Endothelial cell of umbilical vein (primary cell): Measurements from ENCODE around the gene TTC22. TPM values are rescaled to one million over a fixed set of nuclear protein-coding genes. Genes with fewer than 3 reads are reported as not detected.

Experiments used
- BruUV-seq: library from RNA; stranded (reverse); fragments of 400-500 nt; replicated peaks from 2 replicates; lab custom pipeline; 2021; lab: Mats Ljungman, UMichigan
- CTCF ChIA-PET: fragments of 300-600, 350-600 bp; sonication (Branson Sonifier 250); formaldehyde crosslinking; loops from one replicate; lab custom pipeline; 2021; ENCODE audit warnings: antibody characterized with exemption, inconsistent platforms; lab: Charles Lee
- POLR2A ChIA-PET: fragments of 300-600, 350-600 bp; sonication (Branson Sonifier 250); formaldehyde crosslinking; loops from one replicate; lab custom pipeline; 2021; ENCODE audit warnings: antibody characterized with exemption, inconsistent platforms; lab: Charles Lee
- DNase-seq: peaks from one replicate; pipeline ENCODE4 v3.0.0-alpha.2; 2011; ENCODE audit warnings: low read depth, low spot score
- FAIRE-seq: peaks from 2 replicates; lab custom pipeline; 2011; peaks lifted over from hg19 to GRCh38; lab: Jason Lieb, UNC
- H2AFZ ChIP-seq: 2 replicates; pipeline ENCODE4 v1.6.0; 2012; ENCODE audit warnings: low read depth, low read length, control low read depth, inconsistent platforms
- H3K27ac ChIP-seq: 2 replicates; pipeline ENCODE4 v1.5.1; 2011; ENCODE audit warnings: low read depth, mild to moderate bottlenecking, control low read depth, low read length, moderate library complexity; ENCODE audit not compliant: insufficient read depth
- H3K27me3 ChIP-seq, 2 experiments: 2 replicates each; pipeline versions ENCODE4 v1.6.0 to v1.6.1; 2011; ENCODE audit warnings: low read length in 2 of 2, mixed read lengths in 1 of 2; ENCODE audit not compliant: control insufficient read depth in 2 of 2, insufficient read depth in 2 of 2
- H3K36me3 ChIP-seq, 2 experiments: 2 replicates in 1 of 2; 3 replicates in 1 of 2; pipeline ENCODE4 v1.5.1; 2011; ENCODE audit warnings: low read length in 2 of 2, mild to moderate bottlenecking in 1 of 2, moderate library complexity in 1 of 2; ENCODE audit not compliant: control insufficient read depth in 2 of 2, insufficient read depth in 2 of 2; ENCODE audit errors: extremely low read depth in 1 of 2
- H3K4me1 ChIP-seq: 3 replicates; pipeline ENCODE4 v1.5.1; 2011; ENCODE audit warnings: mild to moderate bottlenecking, low read length; ENCODE audit not compliant: control insufficient read depth, insufficient read depth; ENCODE audit errors: extremely low read depth
- H3K4me2 ChIP-seq: 2 replicates; pipeline ENCODE4 v1.6.1; 2011; ENCODE audit warnings: low read length, control low read depth, mixed read lengths; ENCODE audit not compliant: insufficient read depth
- H3K4me3 ChIP-seq, 3 experiments: fragments of 200-600 bp in 1 of 3; sonication (generic), shearing (Covaris generic) in 1 of 3; replicated peaks in 1 of 3; 2 replicates each; pipeline ENCODE4 v1.5.1; 2011 to 2016; ENCODE audit warnings: control low read depth in 3 of 3, low read length in 3 of 3, mild to moderate bottlenecking in 2 of 3, inconsistent platforms in 1 of 3, low read depth in 1 of 3, moderate library complexity in 1 of 3; ENCODE audit not compliant: insufficient read depth in 1 of 3
- H3K79me2 ChIP-seq: 2 replicates; pipeline ENCODE4 v1.6.0; 2012; ENCODE audit warnings: low read length, inconsistent platforms; ENCODE audit not compliant: control insufficient read depth, insufficient read depth
- H3K9ac ChIP-seq: replicated peaks from 2 replicates; pipeline ENCODE3; 2011; ENCODE audit warnings: low read length, control low read depth; ENCODE audit not compliant: insufficient read depth; ENCODE audit errors: extremely low read depth
- H3K9me1 ChIP-seq: replicated peaks from 3 replicates; pipeline ENCODE4 v1.6.0; 2011; ENCODE audit warnings: mild to moderate bottlenecking, low read length; ENCODE audit not compliant: control insufficient read depth, insufficient read depth; ENCODE audit errors: extremely low read depth
- H3K9me3 ChIP-seq: replicated peaks from 2 replicates; pipeline ENCODE4 v1.5.1; 2012; ENCODE audit warnings: low read length, inconsistent platforms; ENCODE audit not compliant: control insufficient read depth, insufficient read depth
- H4K20me1 ChIP-seq: replicated peaks from 2 replicates; pipeline ENCODE3; 2011; ENCODE audit warnings: mild to moderate bottlenecking, low read length; ENCODE audit not compliant: control insufficient read depth, insufficient read depth; ENCODE audit errors: extremely low read depth
- CTCF ChIP-seq, 2 donors: IDR thresholded peaks; 1 replicate in 1 of 2; 2 replicates in 1 of 2; pipeline ENCODE4 v1.5.1; 2011; ENCODE audit warnings: low read length in 2 of 2, mild to moderate bottlenecking in 2 of 2, moderate library complexity in 2 of 2, control low read depth in 1 of 2, inconsistent platforms in 1 of 2, low read depth in 1 of 2; ENCODE audit not compliant: insufficient read depth in 1 of 2; ENCODE audit errors: extremely low read depth in 1 of 2
- EZH2 ChIP-seq: IDR thresholded peaks from 2 replicates; pipeline ENCODE4 v1.6.1; 2012; ENCODE audit warnings: borderline replicate concordance, low read depth, mild to moderate bottlenecking, moderate library complexity, low read length, inconsistent platforms; ENCODE audit not compliant: severe bottlenecking
- MYC ChIP-seq: IDR thresholded peaks from one replicate; pipeline ENCODE4 v1.6.1; 2011; ENCODE audit warnings: mild to moderate bottlenecking, low read depth, low read length
- POLR2AphosphoS5 ChIP-seq: IDR thresholded peaks from 2 replicates; pipeline ENCODE4 v1.6.1; 2012; ENCODE audit warnings: low read depth, mild to moderate bottlenecking, control low read depth, low read length, moderate library complexity; ENCODE audit not compliant: insufficient read depth
- dilution Hi-C: fragments of 300-500 bp; cut with MboI; formaldehyde crosslinking; loops from one replicate; pipeline ENCODE4 v1.15.0; 2019; ENCODE audit warnings: low sequenced_read_pairs; ENCODE audit not compliant: extremely low pct_ligation_motif_present
- intact Hi-C: fragments of 100-400 bp; cut with micrococcal nuclease; formaldehyde crosslinking; loops from one replicate; pipeline ENCODE4 v1.10.0; 2022
- polyA plus RNA-seq, 4 experiments: library from polyadenylated mRNA; depleted of rRNA in 3 of 4; stranded (reverse) in 3 of 4; unstranded in 1 of 4; fragments of >200 nt; gene quantifications; 2 replicates each; pipeline versions ENCODE4 v1.2.1 to v1.2.3, GENCODE V29; 2011 to 2012; ENCODE audit warnings: missing spikeins in 1 of 4
- total RNA-seq: library from RNA; stranded (reverse); gene quantifications from 2 replicates; pipeline ENCODE4 v1.2.3, GENCODE V29; 2021

Gene TTC22
- total and polyA plus RNA-seq, 2 donors (not counting 3 experiments of a cell fraction or from before 2014, with no cell fraction given): not detected

DNA sequence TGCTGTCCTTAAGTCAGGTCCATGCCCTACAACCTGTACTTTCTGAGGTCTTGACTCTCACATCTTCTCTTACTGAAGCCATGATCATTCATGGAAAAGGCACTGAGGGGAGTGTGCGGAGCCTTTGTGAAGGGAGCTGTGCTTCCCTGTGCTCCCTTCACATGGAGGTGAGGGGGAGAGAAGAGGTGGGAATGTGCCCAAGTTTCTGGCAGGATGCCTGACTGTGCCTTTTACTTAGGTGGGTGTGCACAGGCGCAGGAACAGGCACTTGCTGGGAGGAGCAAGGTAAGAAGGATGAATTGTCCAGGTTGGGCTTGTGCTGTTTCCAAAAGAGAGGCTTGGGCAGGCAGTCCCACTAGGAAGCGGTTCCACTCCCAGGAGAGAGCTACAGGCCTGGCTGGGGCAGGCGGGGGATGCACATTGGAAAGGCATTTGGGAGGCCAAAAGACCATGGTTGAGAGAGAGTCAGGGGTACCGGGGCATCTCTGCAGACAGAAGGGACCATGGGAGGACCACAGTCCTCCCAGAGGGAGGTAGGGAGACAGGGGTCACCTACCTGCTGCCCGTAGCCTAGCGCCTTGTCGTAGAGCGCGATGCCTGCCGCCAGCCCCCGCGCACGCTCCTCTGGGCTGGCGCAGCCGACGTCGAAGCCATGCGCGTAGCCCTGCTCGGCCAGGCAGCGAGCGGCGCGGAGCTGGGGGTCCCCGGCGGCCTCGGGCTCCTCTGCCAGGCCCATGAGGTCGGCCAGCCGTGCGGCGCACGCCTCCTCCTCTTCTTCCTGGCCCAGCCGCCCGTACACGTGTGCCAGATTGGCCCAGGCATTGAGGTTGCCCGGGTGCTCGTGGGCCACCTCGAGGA is 853 bp downstream of the TTC22 start:
- POLR2A ChIA-PET: interaction anchor here (0.6 kb wide), 1 partner anchor 16 kb away, joined by 12 read pairs; no protein-coding TSS in a partner anchor
- TF ChIP-seq MYC: no peak
- TF ChIP-seq CTCF (IDR thresholded peaks at IDR 0.05; ENCODE audit: extremely low read depth in 1 of 2, insufficient read depth in 1 of 2, low read depth in 1 of 2, low read length in 2 of 2): no peak
- TF ChIP-seq POLR2AphosphoS5: no peak
- no peak for TF ChIP-seq EZH2
- no peak overlapping the region for H3K4me3 ChIP-seq
- H3K4me2 ChIP-seq: no peak overlapping the region
- FAIRE-seq (no peak), DNase-seq (no peak)
- CTCF ChIA-PET: interaction anchor here (0.7 to 1.9 kb wide), 3 partner anchors 8 to 922 kb away, joined by 3 to 5 read pairs (median 3); no protein-coding TSS in a partner anchor
- H3K9me1 ChIP-seq: no peaks in the 10 kb centered on the region
- H3K4me1 ChIP-seq: peaks cover 4% of the 10 kb centered on the region
- BruUV-seq: no TSS peak
- intact Hi-C loops: no loop called here
- H3K27ac ChIP-seq: no peak overlapping the region
- H3K9ac ChIP-seq: no peak overlapping the region
- dilution Hi-C loops: no loop called here
- no peaks in the 10 kb centered on the region for H3K79me2 ChIP-seq
- peaks cover 28 to 31% of the 10 kb centered on the region in 2 experiments for H3K27me3 ChIP-seq
- no peak overlapping the region for H2AFZ ChIP-seq
- H4K20me1 ChIP-seq: no peaks in the 10 kb centered on the region
- no peaks in the 10 kb centered on the region for H3K9me3 ChIP-seq
- no peaks in the 10 kb centered on the region for H3K36me3 ChIP-seq
